ENCODE results near the gene SEC23IP.
"Not testable (repeated sequence)": the region's sequence is repeated elsewhere in the genome, so short reads cannot be mapped to it uniquely, and the experiment has no call there.

The SEC23IP gene

DNA sequence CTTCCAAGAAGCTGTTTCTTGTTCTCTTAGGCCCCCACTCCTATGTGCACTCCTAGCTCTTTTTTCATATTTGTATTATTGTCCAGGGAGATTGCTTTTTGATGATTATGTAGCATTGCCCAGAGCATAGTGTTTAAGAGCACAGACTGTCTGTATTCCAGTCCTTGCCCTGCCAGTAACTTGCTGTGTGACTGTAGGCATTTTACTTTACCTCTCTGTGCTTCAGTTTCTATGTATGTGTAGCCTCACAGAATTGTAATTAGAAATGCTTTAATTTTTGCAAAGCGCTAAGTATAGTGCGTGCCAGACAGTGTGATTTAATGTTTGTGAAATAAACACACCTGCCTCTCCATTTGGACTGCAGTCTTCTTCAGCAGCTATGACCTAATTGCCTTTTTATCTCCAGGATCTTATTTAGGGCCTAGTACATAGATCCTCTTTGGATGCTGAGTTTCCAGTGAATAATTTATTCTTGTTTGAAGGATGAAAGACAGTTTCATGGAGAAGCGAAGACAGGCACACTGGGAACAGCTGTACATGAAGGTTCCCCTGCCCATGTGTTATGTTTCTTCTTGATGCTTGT, 1.4 kb downstream of the SEC23IP start:
- POLR2A ChIA-PET: interaction anchor here (0.6 to 2.6 kb wide), 2 partner anchors 21 to 389 kb away, joined by 3 to 15 read pairs; partner anchors contain the start of gene MCMBP
- CTCF ChIA-PET: interaction anchor here (1.2 to 1.9 kb wide), 5 partner anchors 22 to 207 kb away, joined by 3 to 7 read pairs (median 5); partner anchors contain the start of gene MCMBP
- DNase-seq (ENCODE audit: extremely low spot score): no peak
- TF ChIP-seq, protein P1, sequence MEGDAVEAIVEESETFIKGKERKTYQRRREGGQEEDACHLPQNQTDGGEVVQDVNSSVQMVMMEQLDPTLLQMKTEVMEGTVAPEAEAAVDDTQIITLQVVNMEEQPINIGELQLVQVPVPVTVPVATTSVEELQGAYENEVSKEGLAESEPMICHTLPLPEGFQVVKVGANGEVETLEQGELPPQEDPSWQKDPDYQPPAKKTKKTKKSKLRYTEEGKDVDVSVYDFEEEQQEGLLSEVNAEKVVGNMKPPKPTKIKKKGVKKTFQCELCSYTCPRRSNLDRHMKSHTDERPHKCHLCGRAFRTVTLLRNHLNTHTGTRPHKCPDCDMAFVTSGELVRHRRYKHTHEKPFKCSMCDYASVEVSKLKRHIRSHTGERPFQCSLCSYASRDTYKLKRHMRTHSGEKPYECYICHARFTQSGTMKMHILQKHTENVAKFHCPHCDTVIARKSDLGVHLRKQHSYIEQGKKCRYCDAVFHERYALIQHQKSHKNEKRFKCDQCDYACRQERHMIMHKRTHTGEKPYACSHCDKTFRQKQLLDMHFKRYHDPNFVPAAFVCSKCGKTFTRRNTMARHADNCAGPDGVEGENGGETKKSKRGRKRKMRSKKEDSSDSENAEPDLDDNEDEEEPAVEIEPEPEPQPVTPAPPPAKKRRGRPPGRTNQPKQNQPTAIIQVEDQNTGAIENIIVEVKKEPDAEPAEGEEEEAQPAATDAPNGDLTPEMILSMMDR (IDR thresholded peaks at IDR 0.05; ENCODE audit: control extremely low read depth, extremely low read depth, low read depth, missing control alignments): no peak

DNA sequence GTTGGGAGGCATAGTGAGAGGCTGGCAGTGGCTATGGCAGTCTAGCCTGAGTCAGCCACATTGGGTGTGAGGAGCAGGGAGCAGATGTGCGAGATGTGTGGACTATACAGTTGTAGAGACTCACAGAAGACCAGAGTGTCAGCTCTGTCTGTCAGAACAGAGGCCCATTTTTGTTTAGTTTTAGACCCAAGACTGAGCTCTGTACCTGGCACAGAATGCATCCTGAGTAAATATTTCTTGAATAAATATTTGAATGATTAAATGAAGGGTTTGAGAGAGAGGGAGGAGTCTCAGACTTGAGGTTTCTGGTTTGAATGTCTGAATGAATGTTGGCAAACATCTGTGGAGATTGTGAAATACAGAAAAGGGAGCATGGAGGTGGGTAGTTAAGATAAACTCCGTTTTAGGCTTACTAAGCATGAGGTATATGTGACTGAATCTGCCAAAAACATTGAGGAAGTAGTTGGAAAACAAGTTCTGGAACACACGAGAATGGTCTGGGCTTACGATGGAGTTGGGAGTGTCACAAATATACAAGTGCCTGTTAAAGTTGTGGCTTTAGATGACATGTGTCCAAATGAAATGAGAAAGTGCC, 3.6 kb downstream of the SEC23IP start:
- ChIA-PET POLR2A (no interaction called here), CTCF (interaction anchor here (1.2 to 2.6 kb wide), 5 partner anchors 9 to 38 kb away, joined by 3 to 10 read pairs (median 4); no protein-coding TSS in a partner anchor)
- no peak for DNase-seq (ENCODE audit: extremely low spot score)

DNA sequence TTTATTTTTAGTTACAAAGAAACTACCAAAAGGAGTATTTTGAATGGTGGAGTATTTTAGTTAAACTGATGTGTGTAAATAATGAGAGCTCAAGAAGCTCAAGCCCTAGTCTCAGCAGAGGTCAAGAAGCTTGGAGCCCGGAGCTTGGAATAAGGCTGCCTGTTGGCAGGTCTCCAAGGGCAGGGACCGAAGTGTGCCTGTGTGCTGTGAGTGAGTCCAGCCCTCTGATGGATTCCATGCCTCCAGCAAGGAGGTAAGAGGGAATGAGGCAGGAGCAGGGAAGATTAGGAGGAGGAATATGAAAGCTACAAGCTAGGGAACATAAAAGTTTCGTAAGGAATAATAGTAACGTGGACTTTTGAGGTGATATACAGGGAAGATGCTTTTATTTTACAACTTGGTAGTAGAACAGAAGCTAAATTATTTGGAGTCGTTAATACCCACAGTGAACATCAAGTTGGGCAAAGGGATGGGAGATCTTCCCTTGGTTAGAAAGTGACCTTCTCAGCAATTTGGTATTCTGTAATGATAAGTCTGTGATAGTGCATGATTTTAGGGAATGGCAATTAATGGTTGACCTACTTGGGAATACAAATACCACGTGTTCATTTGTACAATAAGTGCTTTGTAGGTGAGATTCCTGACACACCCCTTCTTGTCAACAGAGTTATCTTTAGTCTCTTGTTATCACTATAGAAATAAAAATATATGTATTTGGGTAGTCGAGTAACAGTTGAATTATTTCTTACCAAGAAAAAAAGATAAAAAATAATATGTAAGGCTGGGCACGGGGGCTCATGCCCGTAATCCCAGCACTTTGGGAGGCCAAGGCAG, 4.6 kb downstream of the SEC23IP start:
- CTCF ChIA-PET: interaction anchor here (1.2 to 2.6 kb wide), 4 partner anchors 8 to 26 kb away, joined by 3 to 10 read pairs (median 4); no protein-coding TSS in a partner anchor
- POLR2A ChIA-PET: no interaction called here
- TF ChIP-seq, protein P1 (IDR thresholded peaks at IDR 0.05; ENCODE audit: control extremely low read depth, extremely low read depth, low read depth, missing control alignments): no peak
- DNase-seq (ENCODE audit: extremely low spot score): no peak

More for the DNA sequence above, 3.6 kb downstream of the SEC23IP start:
- TF ChIP-seq, protein P1 (IDR thresholded peaks at IDR 0.05; ENCODE audit: control extremely low read depth, extremely low read depth, low read depth, missing control alignments): no peak

DNA sequence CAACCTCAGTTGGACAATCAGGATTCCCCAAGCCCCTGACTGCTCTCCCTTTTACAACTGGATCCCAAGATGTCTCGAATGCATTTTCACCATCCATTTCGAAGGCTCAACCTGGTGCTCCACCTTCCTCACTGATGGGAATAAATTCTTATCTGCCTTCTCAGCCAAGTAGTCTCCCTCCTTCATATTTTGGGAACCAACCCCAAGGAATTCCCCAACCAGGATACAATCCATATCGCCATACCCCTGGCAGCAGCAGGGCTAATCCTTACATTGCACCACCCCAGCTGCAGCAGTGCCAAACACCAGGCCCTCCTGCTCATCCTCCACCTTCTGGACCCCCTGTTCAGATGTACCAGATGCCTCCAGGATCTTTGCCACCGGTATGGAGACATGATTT, 6.0 kb downstream of the SEC23IP start:
- ChIA-PET POLR2A (no interaction called here), CTCF (no interaction called here)
- no peak for DNase-seq (ENCODE audit: extremely low spot score)
- TF ChIP-seq, protein P1 (IDR thresholded peaks at IDR 0.05; ENCODE audit: control extremely low read depth, extremely low read depth, low read depth, missing control alignments): no peak

DNA sequence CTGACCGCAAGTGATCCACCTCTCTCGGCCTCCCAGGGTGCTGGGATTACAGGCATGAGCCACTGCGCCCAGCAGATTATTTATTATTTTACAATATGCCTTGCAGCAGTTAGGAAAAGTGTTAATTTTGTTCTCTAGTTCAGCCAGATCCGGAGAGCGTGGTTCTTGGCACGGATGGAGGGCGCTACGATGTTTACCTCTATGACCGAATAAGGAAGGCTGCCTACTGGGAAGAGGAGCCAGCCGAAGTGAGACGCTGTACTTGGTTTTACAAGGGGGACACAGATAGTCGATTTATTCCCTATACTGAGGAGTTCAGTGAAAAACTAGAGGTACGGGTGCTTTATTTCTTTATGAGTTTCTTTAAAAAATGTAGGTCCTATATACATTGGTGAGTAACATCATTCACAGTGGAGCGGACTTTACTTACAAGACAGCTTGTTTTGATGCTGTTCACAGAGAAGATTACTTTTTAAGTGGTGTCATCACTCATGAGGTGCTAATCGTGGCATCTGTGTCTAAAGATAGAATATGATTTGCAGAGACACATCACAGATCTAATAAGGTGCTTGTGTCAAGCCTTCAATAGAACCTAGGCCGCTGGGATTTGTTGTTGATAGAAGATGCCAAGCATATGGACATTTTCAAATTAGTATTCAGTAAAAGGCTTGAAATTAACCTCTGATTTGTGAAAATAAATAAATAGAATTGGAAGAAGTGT, 11.6 kb downstream of the SEC23IP start:
- TF ChIP-seq, protein P1 (IDR thresholded peaks at IDR 0.05; ENCODE audit: control extremely low read depth, extremely low read depth, low read depth, missing control alignments): no peak
- POLR2A ChIA-PET: interaction anchor here (1.2 kb wide), 1 partner anchor 9 kb away, joined by 3 read pairs; no protein-coding TSS in a partner anchor
- no peak for DNase-seq (ENCODE audit: extremely low spot score)
- CTCF ChIA-PET: interaction anchor here (1.5 to 1.6 kb wide), 2 partner anchors 31 to 32 kb away, joined by 4 to 5 read pairs; partner anchors contain the start of gene MCMBP

DNA sequence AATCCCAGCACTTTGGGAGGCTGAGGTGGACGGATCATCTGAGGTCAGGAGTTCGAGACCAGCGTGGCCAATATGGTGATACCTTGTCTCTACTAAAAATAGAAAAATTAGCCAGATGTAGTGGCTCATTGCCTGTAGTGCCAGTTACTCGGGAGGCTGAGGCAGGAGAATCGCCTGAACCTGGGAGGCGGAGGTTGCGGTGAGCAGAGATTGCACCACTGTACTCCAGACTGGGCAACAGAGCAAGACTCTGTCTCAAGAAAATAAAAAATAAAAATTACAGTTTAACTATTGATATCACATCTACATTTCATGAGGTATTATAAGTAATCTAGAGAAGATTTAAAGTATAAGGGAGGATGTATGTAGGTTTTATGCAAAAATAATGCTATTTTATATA, 15.2 kb downstream of the SEC23IP start:
- DNase-seq (ENCODE audit: extremely low spot score); POLR2A ChIA-PET; CTCF ChIA-PET: not testable (repeated sequence)
